Measurements from ENCODE around the gene FOXK1. TPM values are rescaled to one million over a fixed set of nuclear protein-coding genes. Genes with fewer than 3 reads are reported as not detected.

Gene FOXK1
- total and polyA plus RNA-seq, 2 experiments from 2014 or later, result 2.3 to 12.7 TPM

DNA sequence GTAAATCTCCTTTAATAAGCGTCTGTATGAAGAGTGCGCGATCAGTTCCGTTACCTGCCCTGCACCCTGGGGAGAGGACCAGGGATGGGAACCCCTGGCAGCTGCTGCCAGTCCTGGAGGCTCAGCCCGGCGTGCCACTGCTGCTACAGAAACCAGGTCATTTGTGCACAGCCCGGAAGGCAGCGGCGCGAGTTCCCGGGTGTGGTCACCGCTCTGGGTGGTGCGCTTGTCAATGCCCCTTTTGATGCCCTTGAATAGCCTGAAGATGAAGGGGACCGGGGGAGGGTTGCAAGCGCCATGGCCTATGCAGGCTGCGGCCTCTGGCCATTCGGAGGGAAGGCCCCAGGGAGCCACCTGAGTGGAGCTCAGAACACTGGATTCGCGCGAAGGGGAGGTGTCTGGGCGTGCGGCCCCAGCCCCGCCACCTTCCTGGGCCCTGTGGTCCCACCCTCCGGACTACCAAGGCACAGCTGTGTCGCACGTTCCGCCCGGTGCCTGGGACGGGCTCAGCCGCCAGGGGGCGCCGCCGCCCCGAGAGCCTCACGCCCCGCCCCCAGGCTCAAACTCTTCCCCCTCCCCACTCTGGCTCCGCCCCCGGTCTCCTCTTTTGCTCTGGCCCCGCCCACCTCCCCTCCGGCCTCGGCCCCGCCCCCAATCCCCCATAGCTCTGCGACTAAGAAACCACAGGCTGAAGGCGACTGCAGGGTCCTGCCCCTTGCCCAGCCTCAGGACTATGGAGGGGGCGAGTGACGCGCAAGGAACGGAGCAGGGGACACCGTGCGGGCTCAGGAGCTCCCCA is 109.8 kb downstream of the FOXK1 start:
- Mint-ChIP-seq H3K27me3 (ENCODE audit: insufficient read depth, low read depth, poor library complexity) (peaks cover 11% of the 10 kb centered on the region), H3K27ac (no peak overlapping the region), H3K4me1 (peaks cover 13% of the 10 kb centered on the region), H3K4me3 (peak overlapping the region; percentile 47), H3K36me3 (ENCODE audit: low read depth) (peaks cover 11% of the 10 kb centered on the region), H3K9me3 (no peaks in the 10 kb centered on the region; the same call in 2 of the 3 replicates)
- Histone ChIP-seq H3K27ac (ENCODE audit: low read depth) (peak overlapping the region; percentile 50; the same call in 1 of the 2 replicates), H4K20me1 (replicated peaks; ENCODE audit: insufficient read depth) (no peaks in the 10 kb centered on the region; the same call in 1 of the 2 replicates), H3K4me1 (ENCODE audit: insufficient read depth) (peaks cover 6% of the 10 kb centered on the region), H3K27me3 (ENCODE audit: insufficient read depth) (no peaks in the 10 kb centered on the region), H3K9me2 (ENCODE audit: insufficient read depth) (no peaks in the 10 kb centered on the region), H3K79me2 (replicated peaks; ENCODE audit: insufficient read depth) (no peaks in the 10 kb centered on the region), H3K36me3 (ENCODE audit: insufficient read depth) (no peaks in the 10 kb centered on the region; the same call in 1 of the 2 replicates), H3K4me3 (peak overlapping the region; percentile 75), H3K4me2 (peak overlapping the region; percentile 83), H3F3A (replicated peaks; ENCODE audit: low read depth) (no peaks in the 10 kb centered on the region), H2AFZ (no peak overlapping the region; the same call in 1 of the 2 replicates)
- TF ChIP-seq, protein P1, sequence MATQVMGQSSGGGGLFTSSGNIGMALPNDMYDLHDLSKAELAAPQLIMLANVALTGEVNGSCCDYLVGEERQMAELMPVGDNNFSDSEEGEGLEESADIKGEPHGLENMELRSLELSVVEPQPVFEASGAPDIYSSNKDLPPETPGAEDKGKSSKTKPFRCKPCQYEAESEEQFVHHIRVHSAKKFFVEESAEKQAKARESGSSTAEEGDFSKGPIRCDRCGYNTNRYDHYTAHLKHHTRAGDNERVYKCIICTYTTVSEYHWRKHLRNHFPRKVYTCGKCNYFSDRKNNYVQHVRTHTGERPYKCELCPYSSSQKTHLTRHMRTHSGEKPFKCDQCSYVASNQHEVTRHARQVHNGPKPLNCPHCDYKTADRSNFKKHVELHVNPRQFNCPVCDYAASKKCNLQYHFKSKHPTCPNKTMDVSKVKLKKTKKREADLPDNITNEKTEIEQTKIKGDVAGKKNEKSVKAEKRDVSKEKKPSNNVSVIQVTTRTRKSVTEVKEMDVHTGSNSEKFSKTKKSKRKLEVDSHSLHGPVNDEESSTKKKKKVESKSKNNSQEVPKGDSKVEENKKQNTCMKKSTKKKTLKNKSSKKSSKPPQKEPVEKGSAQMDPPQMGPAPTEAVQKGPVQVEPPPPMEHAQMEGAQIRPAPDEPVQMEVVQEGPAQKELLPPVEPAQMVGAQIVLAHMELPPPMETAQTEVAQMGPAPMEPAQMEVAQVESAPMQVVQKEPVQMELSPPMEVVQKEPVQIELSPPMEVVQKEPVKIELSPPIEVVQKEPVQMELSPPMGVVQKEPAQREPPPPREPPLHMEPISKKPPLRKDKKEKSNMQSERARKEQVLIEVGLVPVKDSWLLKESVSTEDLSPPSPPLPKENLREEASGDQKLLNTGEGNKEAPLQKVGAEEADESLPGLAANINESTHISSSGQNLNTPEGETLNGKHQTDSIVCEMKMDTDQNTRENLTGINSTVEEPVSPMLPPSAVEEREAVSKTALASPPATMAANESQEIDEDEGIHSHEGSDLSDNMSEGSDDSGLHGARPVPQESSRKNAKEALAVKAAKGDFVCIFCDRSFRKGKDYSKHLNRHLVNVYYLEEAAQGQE (IDR thresholded peaks at IDR 0.05; ENCODE audit: unreplicated experiment), result no peak
- TF ChIP-seq STAT1 (IDR thresholded peaks at IDR 0.05; ENCODE audit: unreplicated experiment) (no peak), EZH2phosphoT487 (IDR thresholded peaks at IDR 0.05; ENCODE audit: unreplicated experiment) (no peak), JUNB (IDR thresholded peaks at IDR 0.05; ENCODE audit: unreplicated experiment) (no peak), CTCF (conservative IDR thresholded peaks at IDR 0.05; ENCODE audit: low read depth in 2 of 2) (peak; percentile 66 to 82), ZNF331 (CRISPR knock-in tag; IDR thresholded peaks at IDR 0.05; ENCODE audit: low read depth) (no peak), EZH2 (IDR thresholded peaks at IDR 0.05; ENCODE audit: low read depth, unreplicated experiment) (no peak), POLR2AphosphoS5 (IDR thresholded peaks at IDR 0.05; ENCODE audit: low read depth) (peak; percentile 57), NANOG (IDR thresholded peaks at IDR 0.05; ENCODE audit: borderline replicate concordance) (no peak), CREB1 (CRISPR knock-in tag; IDR thresholded peaks at IDR 0.05; ENCODE audit: low read depth) (no peak)
- TF ChIP-seq, protein P2, sequence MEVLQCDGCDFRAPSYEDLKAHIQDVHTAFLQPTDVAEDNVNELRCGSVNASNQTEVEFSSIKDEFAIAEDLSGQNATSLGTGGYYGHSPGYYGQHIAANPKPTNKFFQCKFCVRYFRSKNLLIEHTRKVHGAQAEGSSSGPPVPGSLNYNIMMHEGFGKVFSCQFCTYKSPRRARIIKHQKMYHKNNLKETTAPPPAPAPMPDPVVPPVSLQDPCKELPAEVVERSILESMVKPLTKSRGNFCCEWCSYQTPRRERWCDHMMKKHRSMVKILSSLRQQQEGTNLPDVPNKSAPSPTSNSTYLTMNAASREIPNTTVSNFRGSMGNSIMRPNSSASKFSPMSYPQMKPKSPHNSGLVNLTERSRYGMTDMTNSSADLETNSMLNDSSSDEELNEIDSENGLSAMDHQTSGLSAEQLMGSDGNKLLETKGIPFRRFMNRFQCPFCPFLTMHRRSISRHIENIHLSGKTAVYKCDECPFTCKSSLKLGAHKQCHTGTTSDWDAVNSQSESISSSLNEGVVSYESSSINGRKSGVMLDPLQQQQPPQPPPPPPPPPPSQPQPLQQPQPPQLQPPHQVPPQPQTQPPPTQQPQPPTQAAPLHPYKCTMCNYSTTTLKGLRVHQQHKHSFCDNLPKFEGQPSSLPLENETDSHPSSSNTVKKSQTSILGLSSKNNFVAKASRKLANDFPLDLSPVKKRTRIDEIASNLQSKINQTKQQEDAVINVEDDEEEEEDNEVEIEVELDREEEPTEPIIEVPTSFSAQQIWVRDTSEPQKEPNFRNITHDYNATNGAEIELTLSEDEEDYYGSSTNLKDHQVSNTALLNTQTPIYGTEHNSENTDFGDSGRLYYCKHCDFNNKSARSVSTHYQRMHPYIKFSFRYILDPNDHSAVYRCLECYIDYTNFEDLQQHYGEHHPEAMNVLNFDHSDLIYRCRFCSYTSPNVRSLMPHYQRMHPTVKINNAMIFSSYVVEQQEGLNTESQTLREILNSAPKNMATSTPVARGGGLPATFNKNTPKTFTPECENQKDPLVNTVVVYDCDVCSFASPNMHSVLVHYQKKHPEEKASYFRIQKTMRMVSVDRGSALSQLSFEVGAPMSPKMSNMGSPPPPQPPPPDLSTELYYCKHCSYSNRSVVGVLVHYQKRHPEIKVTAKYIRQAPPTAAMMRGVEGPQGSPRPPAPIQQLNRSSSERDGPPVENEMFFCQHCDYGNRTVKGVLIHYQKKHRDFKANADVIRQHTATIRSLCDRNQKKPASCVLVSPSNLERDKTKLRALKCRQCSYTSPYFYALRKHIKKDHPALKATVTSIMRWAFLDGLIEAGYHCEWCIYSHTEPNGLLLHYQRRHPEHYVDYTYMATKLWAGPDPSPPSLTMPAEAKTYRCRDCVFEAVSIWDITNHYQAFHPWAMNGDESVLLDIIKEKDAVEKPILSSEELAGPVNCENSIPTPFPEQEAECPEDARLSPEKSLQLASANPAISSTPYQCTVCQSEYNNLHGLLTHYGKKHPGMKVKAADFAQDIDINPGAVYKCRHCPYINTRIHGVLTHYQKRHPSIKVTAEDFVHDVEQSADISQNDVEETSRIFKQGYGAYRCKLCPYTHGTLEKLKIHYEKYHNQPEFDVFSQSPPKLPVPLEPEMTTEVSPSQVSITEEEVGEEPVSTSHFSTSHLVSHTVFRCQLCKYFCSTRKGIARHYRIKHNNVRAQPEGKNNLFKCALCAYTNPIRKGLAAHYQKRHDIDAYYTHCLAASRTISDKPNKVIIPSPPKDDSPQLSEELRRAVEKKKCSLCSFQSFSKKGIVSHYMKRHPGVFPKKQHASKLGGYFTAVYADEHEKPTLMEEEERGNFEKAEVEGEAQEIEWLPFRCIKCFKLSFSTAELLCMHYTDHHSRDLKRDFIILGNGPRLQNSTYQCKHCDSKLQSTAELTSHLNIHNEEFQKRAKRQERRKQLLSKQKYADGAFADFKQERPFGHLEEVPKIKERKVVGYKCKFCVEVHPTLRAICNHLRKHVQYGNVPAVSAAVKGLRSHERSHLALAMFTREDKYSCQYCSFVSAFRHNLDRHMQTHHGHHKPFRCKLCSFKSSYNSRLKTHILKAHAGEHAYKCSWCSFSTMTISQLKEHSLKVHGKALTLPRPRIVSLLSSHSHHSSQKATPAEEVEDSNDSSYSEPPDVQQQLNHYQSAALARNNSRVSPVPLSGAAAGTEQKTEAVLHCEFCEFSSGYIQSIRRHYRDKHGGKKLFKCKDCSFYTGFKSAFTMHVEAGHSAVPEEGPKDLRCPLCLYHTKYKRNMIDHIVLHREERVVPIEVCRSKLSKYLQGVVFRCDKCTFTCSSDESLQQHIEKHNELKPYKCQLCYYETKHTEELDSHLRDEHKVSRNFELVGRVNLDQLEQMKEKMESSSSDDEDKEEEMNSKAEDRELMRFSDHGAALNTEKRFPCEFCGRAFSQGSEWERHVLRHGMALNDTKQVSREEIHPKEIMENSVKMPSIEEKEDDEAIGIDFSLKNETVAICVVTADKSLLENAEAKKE (CRISPR knock-in tag; IDR thresholded peaks at IDR 0.05), result no peak
- TF ChIP-seq, protein P3, sequence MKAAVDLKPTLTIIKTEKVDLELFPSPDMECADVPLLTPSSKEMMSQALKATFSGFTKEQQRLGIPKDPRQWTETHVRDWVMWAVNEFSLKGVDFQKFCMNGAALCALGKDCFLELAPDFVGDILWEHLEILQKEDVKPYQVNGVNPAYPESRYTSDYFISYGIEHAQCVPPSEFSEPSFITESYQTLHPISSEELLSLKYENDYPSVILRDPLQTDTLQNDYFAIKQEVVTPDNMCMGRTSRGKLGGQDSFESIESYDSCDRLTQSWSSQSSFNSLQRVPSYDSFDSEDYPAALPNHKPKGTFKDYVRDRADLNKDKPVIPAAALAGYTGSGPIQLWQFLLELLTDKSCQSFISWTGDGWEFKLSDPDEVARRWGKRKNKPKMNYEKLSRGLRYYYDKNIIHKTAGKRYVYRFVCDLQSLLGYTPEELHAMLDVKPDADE (IDR thresholded peaks at IDR 0.05), result no peak
- DNase-seq (ENCODE audit: low spot score), result peak; percentile 96
- peak; percentile 86 for ATAC-seq
